ENCODE data around the gene TAOK2. TPM values are rescaled to one million over a fixed set of nuclear protein-coding genes. Genes with fewer than 3 reads are reported as not detected.

Gene TAOK2
- polyA plus RNA-seq, 1 donor, result 46.6 TPM

DNA sequence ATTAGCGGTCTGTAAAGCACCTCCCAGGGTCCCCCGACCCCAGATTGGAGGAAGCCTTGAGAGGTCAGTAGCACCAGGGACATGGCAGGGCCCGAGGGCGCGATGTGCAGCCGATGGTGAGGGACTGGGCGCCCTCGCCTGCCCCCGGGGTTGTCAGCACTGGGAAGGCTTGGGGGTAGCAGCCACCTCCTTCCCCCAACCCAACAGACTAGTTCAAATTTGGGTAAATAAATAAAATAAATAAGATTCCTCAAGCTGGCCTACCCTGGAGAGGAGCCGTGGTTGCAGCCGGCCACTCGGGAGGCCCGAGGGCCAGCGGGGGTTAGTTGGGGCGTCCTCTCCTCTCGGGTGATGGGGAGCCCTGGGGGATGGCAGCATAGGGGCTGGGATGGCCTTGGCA, 50.8 kb downstream of the TAOK2 start:
- H3K9me3 ChIP-seq (ENCODE audit: control insufficient read depth, low read depth, low read length), result no peaks in the 10 kb centered on the region
- no peak for DNase-seq
- H3K4me3 ChIP-seq (ENCODE audit: low read length), result no peak overlapping the region
- H3K36me3 ChIP-seq (ENCODE audit: control insufficient read depth, insufficient read depth, low read length), result no peaks in the 10 kb centered on the region
- peaks cover 35% of the 10 kb centered on the region for H3K27me3 ChIP-seq (ENCODE audit: control insufficient read depth, insufficient read depth, low read length)
- H3K27ac ChIP-seq (ENCODE audit: low read length), result no peak overlapping the region
- no CpG with 5 or more reads among the region's 16 CpGs for WGBS (ENCODE audit: insufficient coverage, low lambda C conversion rate)
- peaks cover 6% of the 10 kb centered on the region for H3K4me1 ChIP-seq (ENCODE audit: control insufficient read depth, insufficient read depth, low read length)

GRCh38 chr16:30025156-30025555, 51.5 kb downstream of the TAOK2 start:
- Histone ChIP-seq H3K4me3 (ENCODE audit: low read length) (no peak overlapping the region), H3K36me3 (ENCODE audit: control insufficient read depth, insufficient read depth, low read length) (no peaks in the 10 kb centered on the region), H3K9me3 (ENCODE audit: control insufficient read depth, low read depth, low read length) (no peaks in the 10 kb centered on the region), H3K4me1 (ENCODE audit: control insufficient read depth, insufficient read depth, low read length) (peaks cover 6% of the 10 kb centered on the region), H3K27ac (ENCODE audit: low read length) (no peak overlapping the region), H3K27me3 (ENCODE audit: control insufficient read depth, insufficient read depth, low read length) (peaks cover 43% of the 10 kb centered on the region)
- no CpG with 5 or more reads among the region's 20 CpGs for WGBS (ENCODE audit: insufficient coverage, low lambda C conversion rate)
- DNase-seq, result no peak

DNA sequence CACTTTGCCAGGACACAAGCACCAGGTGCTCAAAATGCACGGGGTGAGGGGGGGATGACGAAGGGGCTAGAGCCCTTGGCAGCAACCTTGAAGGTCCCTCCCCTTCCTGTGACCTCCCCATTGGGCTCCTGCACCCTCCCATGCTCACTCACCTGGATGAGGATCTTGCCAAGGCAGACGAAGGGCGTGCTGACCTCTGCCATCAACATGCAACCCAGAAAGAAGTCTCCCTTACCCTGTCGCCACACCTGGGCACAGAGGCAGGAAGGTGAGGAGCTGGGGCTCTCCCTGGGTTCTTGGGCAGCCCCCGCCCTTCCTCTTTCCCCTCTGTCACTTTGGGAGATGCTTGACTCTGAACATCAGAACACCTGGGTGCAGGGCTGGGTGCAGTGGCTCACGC, 51.9 kb downstream of the TAOK2 start:
- no peak for DNase-seq
- Histone ChIP-seq H3K4me3 (ENCODE audit: low read length) (no peak overlapping the region), H3K27ac (ENCODE audit: low read length) (no peak overlapping the region), H3K4me1 (ENCODE audit: control insufficient read depth, insufficient read depth, low read length) (peaks cover 6% of the 10 kb centered on the region), H3K27me3 (ENCODE audit: control insufficient read depth, insufficient read depth, low read length) (peaks cover 47% of the 10 kb centered on the region), H3K9me3 (ENCODE audit: control insufficient read depth, low read depth, low read length) (no peaks in the 10 kb centered on the region), H3K36me3 (ENCODE audit: control insufficient read depth, insufficient read depth, low read length) (no peaks in the 10 kb centered on the region)
- no CpG with 5 or more reads among the region's 7 CpGs for WGBS (ENCODE audit: insufficient coverage, low lambda C conversion rate)

GRCh38 chr16:30026449-30026848, 52.8 kb downstream of the TAOK2 start:
- peaks cover 54% of the 10 kb centered on the region for H3K27me3 ChIP-seq (ENCODE audit: control insufficient read depth, insufficient read depth, low read length)
- H3K36me3 ChIP-seq (ENCODE audit: control insufficient read depth, insufficient read depth, low read length), result no peaks in the 10 kb centered on the region
- DNase-seq, result no peak
- no CpG with 5 or more reads among the region's 18 CpGs for WGBS (ENCODE audit: insufficient coverage, low lambda C conversion rate)
- no peak overlapping the region for H3K27ac ChIP-seq (ENCODE audit: low read length)
- peaks cover 5% of the 10 kb centered on the region for H3K4me1 ChIP-seq (ENCODE audit: control insufficient read depth, insufficient read depth, low read length)
- no peak overlapping the region for H3K4me3 ChIP-seq (ENCODE audit: low read length)
- no peaks in the 10 kb centered on the region for H3K9me3 ChIP-seq (ENCODE audit: control insufficient read depth, low read depth, low read length)

- 28% methylated on average over 4 of the region's 13 CpGs for WGBS (ENCODE audit: insufficient coverage, low lambda C conversion rate)
- Histone ChIP-seq H3K9me3 (ENCODE audit: control insufficient read depth, low read depth, low read length) (no peaks in the 10 kb centered on the region), H3K4me1 (ENCODE audit: control insufficient read depth, insufficient read depth, low read length) (no peaks in the 10 kb centered on the region), H3K27ac (ENCODE audit: low read length) (no peak overlapping the region), H3K36me3 (ENCODE audit: control insufficient read depth, insufficient read depth, low read length) (no peaks in the 10 kb centered on the region), H3K27me3 (ENCODE audit: control insufficient read depth, insufficient read depth, low read length) (peaks cover 68% of the 10 kb centered on the region), H3K4me3 (ENCODE audit: low read length) (no peak overlapping the region)
- no peak for DNase-seq
Observed at GRCh38 chr16:30027588-30028437, 54.1 kb downstream of the TAOK2 start.

- Histone ChIP-seq H3K9me3 (ENCODE audit: control insufficient read depth, low read depth, low read length) (no peaks in the 10 kb centered on the region), H3K36me3 (ENCODE audit: control insufficient read depth, insufficient read depth, low read length) (no peaks in the 10 kb centered on the region), H3K4me3 (ENCODE audit: low read length) (no peak overlapping the region), H3K27ac (ENCODE audit: low read length) (no peak overlapping the region), H3K27me3 (ENCODE audit: control insufficient read depth, insufficient read depth, low read length) (peaks cover 69% of the 10 kb centered on the region), H3K4me1 (ENCODE audit: control insufficient read depth, insufficient read depth, low read length) (no peaks in the 10 kb centered on the region)
- no peak for DNase-seq
- WGBS (ENCODE audit: insufficient coverage, low lambda C conversion rate), result no CpG with 5 or more reads among the region's 18 CpGs
Observed at GRCh38 chr16:30028438-30029076, 54.9 kb downstream of the TAOK2 start.

DNA sequence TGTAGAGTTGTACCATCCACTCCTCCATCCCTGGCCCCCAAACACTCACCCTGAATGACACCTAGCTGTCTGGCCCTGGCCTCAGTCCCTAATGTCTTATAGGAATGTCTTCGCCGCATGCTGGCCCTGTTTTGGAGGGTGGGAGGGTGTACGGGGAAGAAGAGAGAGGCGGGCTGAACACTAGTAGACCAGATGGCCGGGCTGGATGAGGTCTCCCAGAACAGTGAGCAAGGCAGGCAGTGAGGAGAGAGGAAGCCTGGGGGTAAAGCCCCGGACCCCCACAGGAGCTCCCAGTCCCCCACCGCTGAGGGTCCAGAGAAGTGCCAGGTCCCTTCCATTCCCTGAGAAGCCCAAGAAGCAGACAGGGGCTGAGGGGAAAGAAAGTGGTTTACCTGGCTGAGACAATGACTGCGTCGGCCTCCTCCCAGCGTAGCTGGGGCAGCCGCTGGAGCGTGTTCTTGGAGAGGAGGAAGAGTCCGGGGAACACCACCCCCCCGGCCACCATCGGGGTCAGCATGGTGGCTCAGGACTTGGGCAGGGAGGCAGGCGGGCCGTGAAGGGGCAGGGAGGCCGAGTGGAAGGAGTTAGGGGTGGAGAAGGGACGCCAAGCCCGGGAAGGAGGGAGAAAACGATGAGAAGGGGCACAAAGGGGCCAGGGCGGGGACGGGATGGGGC, 56.5 kb downstream of the TAOK2 start:
- no peaks in the 10 kb centered on the region for H3K36me3 ChIP-seq (ENCODE audit: control insufficient read depth, insufficient read depth, low read length)
- no peak overlapping the region for H3K4me3 ChIP-seq (ENCODE audit: low read length)
- no peak for DNase-seq
- peaks cover 66% of the 10 kb centered on the region for H3K27me3 ChIP-seq (ENCODE audit: control insufficient read depth, insufficient read depth, low read length)
- no peaks in the 10 kb centered on the region for H3K9me3 ChIP-seq (ENCODE audit: control insufficient read depth, low read depth, low read length)
- no peak overlapping the region for H3K27ac ChIP-seq (ENCODE audit: low read length)
- WGBS (ENCODE audit: insufficient coverage, low lambda C conversion rate), result 13% methylated on average over 3 of the region's 23 CpGs
- H3K4me1 ChIP-seq (ENCODE audit: control insufficient read depth, insufficient read depth, low read length), result no peaks in the 10 kb centered on the region

DNA sequence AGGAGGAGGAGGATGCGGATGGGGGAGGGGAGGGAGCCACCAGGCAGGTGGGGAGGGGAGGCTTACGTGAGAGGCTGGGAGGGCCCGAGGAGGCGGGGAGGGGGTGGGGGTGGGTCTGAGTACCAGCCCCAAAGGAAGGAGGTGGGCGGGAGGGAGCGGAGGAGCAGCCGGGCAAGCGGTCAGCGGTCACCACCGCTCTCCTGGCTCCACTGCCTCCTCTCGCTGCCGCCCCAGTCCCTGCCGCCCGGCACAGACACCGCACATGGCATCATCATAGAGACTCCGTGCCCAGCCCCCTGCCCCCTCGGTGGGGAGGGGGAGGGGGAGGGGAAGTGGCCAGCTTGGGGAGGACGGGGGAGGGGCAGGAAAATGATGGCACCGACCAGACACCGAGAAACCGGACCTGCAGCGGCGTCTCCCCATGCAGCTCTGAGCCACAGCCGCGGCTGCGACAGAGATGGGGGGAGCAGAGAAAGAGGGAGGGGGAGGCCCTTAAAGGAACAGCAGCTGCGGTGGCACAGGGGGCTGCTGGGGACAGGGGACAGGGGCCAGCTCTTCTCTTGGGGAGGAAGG, 57.3 kb downstream of the TAOK2 start, which contains the start of gene TLCD3B:
TSS of gene TLCD3B (minus strand) at position 431 of the 573 bp plus-strand sequence. CDS start 744 bp downstream, outside the sequence.
- H3K4me1 ChIP-seq (ENCODE audit: control insufficient read depth, insufficient read depth, low read length), result no peaks in the 10 kb centered on the region
- H3K27ac ChIP-seq (ENCODE audit: low read length), result no peak within 1 kb of the TSS
- DNase-seq, result no peak
- H3K36me3 ChIP-seq (ENCODE audit: control insufficient read depth, insufficient read depth, low read length), result no peaks in the 10 kb centered on the region
- H3K9me3 ChIP-seq (ENCODE audit: control insufficient read depth, low read depth, low read length), result no peaks in the 10 kb centered on the region
- H3K4me3 ChIP-seq (ENCODE audit: low read length), result peak within 1 kb of the TSS; percentile 21
- H3K27me3 ChIP-seq (ENCODE audit: control insufficient read depth, insufficient read depth, low read length), result peaks cover 70% of the 10 kb centered on the region
- no CpG with 5 or more reads among the region's 27 CpGs for WGBS (ENCODE audit: insufficient coverage, low lambda C conversion rate)

DNA sequence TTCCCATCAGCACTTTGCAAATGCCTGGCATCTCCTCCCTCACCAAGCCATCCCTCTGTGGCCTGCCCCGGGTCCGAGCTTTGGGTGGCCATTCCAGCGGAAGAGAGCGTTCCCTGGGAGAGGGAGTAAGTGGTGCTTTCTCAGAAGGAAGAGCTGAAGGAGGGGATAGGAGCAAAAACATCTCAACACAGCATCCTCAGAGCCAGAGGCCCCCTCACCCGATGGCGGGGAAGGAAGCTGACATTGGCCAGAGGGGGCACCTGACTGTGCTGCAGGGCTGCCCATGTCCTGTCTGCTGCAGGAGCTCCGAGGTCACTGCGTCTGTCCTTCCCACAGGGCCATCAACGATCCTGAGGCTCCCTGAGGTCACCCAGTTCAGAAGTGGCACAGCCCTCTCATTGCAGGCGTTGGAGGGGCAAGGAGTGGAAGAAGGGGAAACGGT, 57.8 kb downstream of the TAOK2 start:
- no CpG with 5 or more reads among the region's 11 CpGs for WGBS (ENCODE audit: insufficient coverage, low lambda C conversion rate)

More for the DNA sequence above, 57.8 kb downstream of the TAOK2 start:
- Histone ChIP-seq H3K36me3 (ENCODE audit: control insufficient read depth, insufficient read depth, low read length) (no peaks in the 10 kb centered on the region), H3K4me1 (ENCODE audit: control insufficient read depth, insufficient read depth, low read length) (no peaks in the 10 kb centered on the region), H3K27ac (ENCODE audit: low read length) (no peak overlapping the region), H3K4me3 (ENCODE audit: low read length) (peak overlapping the region; percentile 21), H3K27me3 (ENCODE audit: control insufficient read depth, insufficient read depth, low read length) (peaks cover 67% of the 10 kb centered on the region), H3K9me3 (ENCODE audit: control insufficient read depth, low read depth, low read length) (no peaks in the 10 kb centered on the region)
- DNase-seq, result no peak
